Retina (tissue), 1 donor: ENCODE data around the gene SELL.
"Not testable (repeated sequence)": the region's sequence is repeated elsewhere in the genome, so short reads cannot be mapped to it uniquely, and the experiment has no call there.

Experiments
- DNase-seq: peaks from one replicate; pipeline ENCODE4 v3.0.0-alpha.2; 2016

The SELL gene

GRCh38 chr1:169711469-169712308 is at the start of gene SELL:
TSS of gene SELL (minus strand) at chr1:169711620. CDS start at chr1:169711498, 122 bp downstream.
- peak; percentile 34 for DNase-seq

- no peak for DNase-seq
These were observed 47.6 kb upstream of the SELL start for GRCh38 chr1:169759038-169759437.

- no peak for DNase-seq
These were observed 42.1 kb upstream of the SELL start for GRCh38 chr1:169753549-169753948.

GRCh38 chr1:169750041-169750440 is 38.6 kb upstream of the SELL start:
- DNase-seq: no peak

- DNase-seq: no peak
These were observed 35.1 kb upstream of the SELL start for GRCh38 chr1:169746550-169746949.

DNA sequence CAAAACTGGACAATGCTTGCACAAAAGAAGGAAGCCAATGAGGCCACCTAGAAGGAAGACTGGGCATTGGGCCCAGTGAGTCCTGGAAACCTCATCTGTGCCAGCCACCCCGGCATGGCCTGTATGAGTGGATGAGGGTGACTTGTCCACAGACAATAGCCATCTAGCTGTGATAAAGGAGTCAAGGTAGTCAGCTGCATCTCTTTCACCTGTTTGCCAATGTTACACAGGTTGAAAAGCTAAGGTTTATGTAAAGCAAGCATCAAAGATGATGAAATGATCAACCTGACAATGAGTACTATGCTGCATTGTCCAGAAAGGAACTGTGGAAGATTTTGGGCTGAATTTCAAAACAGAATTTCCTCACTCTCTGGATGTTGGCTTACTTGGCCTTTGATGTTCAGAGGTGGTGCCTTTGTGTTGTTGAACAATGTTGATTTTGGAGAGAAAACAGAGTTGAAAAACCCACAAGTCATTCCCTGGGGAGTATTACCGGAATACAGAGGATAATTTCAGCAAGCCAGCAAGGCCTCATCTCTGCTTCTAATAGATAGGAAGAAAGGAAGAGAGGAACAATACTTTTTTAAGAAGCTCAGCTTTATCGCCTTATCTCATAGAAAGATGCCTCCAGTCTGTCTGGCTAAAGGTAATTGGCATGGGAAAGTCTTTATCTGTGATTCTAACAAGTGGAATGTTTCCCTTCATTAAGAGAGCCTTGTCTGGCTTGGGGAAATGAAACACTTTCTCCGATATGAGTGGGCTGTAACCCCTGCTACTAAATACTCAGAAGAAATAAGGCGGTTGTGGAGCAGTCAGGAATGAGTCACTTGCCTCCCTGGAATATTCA is 33.8 kb upstream of the SELL start:
- no peak for DNase-seq

- DNase-seq: no peak
These were observed 30.4 kb upstream of the SELL start for GRCh38 chr1:169741666-169742394.

DNA sequence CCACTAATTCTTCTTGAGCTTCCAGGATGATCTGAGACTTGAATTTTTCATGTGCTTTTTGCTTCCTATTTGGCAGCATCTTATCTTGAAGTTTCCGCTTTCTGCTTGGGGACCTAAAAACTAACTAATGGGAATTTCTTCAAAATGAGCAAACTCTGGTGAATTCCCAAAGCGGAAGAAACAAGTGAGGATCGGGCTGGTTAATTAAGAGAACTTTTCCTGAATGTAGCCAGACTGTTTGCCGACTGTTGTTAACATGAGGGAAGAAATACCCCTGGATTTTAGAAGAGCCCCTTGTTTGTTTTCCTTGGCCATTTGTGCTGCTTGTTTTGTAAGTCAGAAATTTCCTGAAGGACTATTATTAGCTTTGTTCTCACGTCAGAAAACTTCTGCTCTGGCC is 28.6 kb upstream of the SELL start:
- DNase-seq: no peak

DNA sequence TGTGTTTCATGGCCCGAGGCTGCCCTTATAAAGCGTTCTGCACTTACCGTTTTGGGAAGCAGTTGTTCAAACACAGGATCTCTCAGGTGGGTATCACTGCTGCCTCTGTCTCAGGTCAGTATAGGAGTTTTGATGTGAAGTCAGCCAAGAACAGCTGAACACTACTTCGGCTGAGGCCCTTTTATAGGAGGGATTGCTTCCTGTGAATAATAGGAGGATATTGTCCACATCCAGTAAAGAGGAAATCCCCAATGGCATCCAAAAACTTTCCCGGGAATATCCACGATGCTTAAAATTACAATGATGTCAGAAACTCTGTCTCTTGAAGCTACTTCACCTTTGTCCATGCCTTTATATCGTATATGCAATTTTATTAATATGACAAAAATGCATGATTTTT is 22.5 kb upstream of the SELL start, which contains the start of gene SELE:
TSS of gene SELE (minus strand) at position 156 of the 400 bp plus-strand sequence. CDS start 467 bp downstream, outside the sequence.
- no peak for DNase-seq

DNA sequence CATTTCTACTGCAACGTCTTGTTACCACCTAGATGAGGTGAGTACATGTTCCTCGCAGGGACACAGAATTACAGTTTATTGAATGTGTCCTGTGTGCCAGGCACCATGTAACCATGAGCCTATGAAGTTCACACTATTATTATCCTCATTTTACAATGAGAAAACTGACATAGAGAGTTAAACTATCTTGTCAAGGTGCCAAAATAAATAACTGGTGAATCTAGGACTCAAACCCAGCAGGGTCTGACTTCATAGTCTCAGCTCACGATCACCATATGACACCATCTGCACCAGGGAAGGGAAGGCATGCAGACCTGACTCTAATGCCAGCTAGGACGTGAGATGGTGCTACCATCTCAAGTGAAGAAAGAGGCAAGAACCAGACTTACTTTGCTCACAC is 20.0 kb upstream of the SELL start:
- DNase-seq: no peak

GRCh38 chr1:169729991-169730390 is 18.6 kb upstream of the SELL start:
- no peak for DNase-seq

DNA sequence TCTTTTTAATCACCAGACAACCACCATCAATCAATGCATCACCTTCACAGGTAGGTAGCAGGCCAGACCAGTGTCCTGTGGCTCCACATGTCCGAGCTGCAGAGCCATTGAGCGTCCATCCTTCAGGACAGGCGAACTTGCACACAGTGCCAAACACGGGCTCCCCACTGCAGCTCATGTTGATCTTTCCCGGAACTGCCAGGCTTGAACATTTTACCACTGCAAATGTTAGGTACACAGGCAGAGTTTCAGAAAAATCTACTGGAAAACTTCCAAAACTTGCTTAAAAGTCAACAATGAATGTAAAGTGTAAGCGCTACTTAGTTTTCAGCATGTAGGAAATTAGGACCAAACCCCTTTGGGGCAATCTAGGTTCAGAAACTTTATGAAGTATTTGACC is 15.9 kb upstream of the SELL start:
- DNase-seq: no peak

DNA sequence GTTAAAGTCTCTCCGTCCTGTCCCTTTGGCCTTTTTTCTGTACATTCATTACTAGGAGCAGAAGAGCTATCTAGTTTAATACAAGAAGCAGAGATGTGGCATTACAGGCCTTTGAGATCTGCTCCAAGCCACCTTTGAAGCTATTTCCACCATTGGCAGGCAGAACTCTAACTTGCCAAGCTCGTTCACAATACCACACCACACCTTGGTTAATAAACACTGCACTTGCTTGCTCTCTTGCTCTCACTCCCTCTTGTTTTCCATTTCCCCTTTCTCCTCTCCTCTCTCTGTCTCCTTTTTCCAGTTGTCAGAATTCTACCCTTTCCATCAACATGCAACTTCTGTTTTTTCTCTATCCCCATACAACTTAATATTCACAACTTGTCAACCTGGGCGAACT is 15.4 kb upstream of the SELL start:
- no peak for DNase-seq

GRCh38 chr1:169725930-169726329 is 14.5 kb upstream of the SELL start:
- DNase-seq: no peak

GRCh38 chr1:169724168-169724567 is 12.7 kb upstream of the SELL start:
- no peak for DNase-seq

DNA sequence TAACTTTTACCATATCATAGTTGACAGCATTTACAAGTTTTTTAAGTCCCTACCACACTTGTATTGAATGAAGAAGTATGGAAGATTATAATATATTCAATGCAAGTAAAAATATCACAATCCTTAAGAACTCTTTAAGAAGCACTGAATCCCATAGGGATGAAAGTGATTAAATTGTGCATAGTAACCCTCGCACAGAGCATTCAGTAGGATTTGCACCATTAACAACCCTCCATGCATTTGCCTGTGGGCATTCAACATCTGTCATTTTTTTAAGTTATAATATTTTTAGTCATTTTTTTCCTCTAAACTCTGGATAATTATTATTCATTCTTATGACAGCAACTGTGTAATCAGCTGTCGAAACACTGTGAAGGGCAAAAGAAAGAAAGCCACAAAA is 12.3 kb upstream of the SELL start:
- DNase-seq: no peak

DNA sequence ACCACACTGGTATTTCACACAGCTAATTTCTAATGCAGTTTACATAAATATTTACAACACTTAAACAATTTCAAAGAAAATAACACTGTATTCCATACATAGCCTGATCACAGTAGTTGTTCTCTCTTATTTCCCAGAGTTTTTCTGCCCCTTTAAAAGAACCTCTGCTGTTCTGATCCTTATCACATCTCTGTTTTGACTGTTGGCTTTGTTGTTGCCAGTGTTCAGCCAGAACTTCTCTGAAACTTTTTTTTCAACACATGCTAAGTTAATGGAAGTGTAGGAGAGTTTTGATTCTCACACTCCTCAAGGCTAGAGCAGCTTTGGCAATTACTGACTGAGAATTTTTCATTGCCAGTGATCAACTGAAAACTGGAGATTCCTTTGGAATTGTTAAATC is 11.4 kb upstream of the SELL start:
- DNase-seq: no peak

DNA sequence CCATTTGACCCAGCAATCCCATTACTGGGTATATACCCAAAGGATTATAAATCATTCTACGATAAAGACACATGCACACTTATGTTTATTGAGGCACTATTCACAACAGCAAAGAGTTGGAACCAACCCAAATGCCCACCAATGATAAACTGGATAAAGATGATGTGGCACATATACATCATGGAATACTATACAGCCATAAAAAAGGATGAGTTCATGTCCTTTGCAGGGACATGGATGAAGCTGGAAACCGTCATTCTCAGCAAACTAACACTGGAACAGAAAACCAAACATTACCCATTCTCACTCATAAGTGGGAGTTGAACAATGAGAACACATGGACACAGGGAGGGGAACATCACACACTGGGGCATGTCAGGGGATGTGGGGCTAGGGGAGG is 3.7 kb upstream of the SELL start:
- DNase-seq: not testable (repeated sequence)

DNA sequence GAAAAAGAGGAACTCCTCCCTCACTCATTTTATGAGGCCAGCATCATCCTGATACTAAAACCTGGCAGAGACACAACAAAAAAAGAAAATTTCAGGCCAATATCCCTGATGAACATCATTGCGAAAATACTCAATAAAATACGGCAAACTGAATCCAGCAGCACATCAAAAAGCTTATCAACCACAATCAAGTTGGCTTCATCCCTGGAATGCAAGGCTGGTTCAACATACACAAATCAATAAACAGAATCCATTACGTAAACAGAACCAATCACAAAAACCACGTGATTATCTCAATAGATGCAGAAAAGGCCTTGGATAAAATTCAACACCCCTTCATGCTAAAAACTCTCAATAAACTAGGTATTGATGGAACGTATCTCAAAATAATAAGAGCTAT is 1.7 kb upstream of the SELL start:
- DNase-seq: not testable (repeated sequence)

- DNase-seq: no peak
These were observed 850 bp upstream of the SELL start for GRCh38 chr1:169712309-169712631.

DNA sequence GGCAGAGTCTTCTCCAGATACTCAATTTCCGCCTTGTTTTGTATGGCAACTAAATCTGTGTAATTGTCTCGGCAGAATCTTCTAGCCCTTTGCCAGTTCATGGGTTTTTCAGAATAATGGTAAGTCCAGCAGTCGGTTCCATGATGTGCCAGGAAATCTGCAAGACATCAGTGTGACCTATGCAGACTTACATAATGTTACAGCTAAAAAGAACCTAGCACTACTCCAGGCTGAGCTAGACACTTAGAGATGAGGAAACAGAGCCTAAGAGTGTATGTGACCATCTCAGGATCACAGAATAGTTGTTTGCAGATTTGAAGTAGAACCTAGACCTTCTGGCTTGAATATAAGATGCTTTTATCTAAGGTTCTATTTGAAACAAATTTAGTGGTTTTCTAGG is 2.8 kb downstream of the SELL start:
- DNase-seq: no peak

GRCh38 chr1:169707912-169708604 is 3.4 kb downstream of the SELL start:
- no peak for DNase-seq

- DNase-seq: no peak
These were observed 6.6 kb downstream of the SELL start for GRCh38 chr1:169704797-169705196.
